Large intestine (tissue), 3 donors: ENCODE measurements around the gene TTR. TPM values are rescaled to one million over a fixed set of nuclear protein-coding genes. Genes with fewer than 3 reads are reported as not detected.

Experiments used
- DNase-seq, 2 donors: peaks; one replicate each; pipeline versions ENCODE4 v3.0.0 to v3.0.0-alpha.2; 2013
- H3K27ac ChIP-seq: one replicate; pipeline ENCODE4 v1.5.1; 2013; ENCODE audit warnings: low read length
- H3K27me3 ChIP-seq: 2 replicates; pipeline ENCODE4 v1.6.1; 2013; ENCODE audit warnings: low read length; ENCODE audit not compliant: control insufficient read depth, insufficient read depth
- H3K36me3 ChIP-seq: 2 replicates; pipeline ENCODE4 v1.6.1; 2013; ENCODE audit warnings: low read length; ENCODE audit not compliant: control insufficient read depth, insufficient read depth
- H3K4me1 ChIP-seq: one replicate; pipeline ENCODE4 v1.6.1; 2013; ENCODE audit warnings: low read length; ENCODE audit not compliant: control insufficient read depth, insufficient read depth
- H3K4me3 ChIP-seq: one replicate; pipeline ENCODE4 v1.5.1; 2013; ENCODE audit warnings: low read length
- H3K9me3 ChIP-seq: one replicate; pipeline ENCODE4 v1.6.1; 2013; ENCODE audit warnings: mild to moderate bottlenecking, low read depth, low read length, moderate library complexity; ENCODE audit not compliant: control insufficient read depth
- WGBS: methylation state at CpG from one replicate; pipeline ENCODE4 v1.1.5; 2013; ENCODE audit warnings: low lambda C conversion rate; ENCODE audit not compliant: insufficient coverage; 5-methylcytosine and 5-hydroxymethylcytosine counted together
- polyA plus RNA-seq: library from polyadenylated mRNA; unstranded; fragments of 120-200 nt; gene quantifications from one replicate; pipeline ENCODE4 v1.2.1, GENCODE V29; 2013

TTR gene
- polyA plus RNA-seq, 1 donor, result 761 TPM

DNA sequence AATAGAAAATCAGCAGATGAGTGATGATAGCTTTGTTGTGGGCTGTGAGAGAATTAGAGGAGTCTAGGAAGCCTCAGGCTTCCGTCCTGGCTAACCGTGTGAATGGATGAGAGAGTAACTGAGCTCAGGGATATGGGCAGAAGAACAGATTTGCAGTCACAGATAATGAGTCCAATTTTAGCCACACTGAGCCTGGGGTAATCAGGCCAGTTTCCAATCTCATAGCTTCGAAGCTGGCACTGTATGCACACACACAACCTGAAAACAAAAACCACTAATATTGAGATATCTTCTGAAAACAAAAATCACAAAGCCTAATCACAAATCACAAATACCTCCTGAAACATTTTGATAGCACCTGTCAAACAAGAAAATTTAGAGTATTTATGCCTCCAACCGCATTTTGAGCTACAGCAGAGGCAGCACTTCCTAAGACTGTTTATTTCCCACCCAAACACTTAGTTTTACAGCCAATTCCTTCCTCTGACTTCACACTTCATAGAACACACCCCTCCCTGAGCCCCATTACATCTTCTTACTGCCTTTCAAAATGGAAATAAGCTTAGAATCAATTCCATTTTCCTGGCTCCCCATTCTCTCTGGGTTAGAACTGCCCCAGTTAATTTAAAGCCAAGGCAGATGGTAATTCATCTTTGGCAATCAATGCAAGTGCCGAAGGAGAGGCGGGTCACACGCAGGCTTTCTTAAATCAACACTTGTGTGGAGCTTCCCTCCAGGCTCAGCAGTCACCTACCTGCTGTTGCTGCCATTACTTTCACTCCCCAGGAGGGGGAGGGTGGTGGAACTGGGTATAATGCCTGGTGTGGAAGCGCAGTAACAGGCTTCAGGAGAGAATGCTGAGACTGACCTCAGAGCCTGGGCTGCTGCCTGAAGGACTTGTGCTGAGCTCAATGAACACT lies 18.9 kb downstream of the TTR start:
- no CpG with 5 or more reads among the region's 8 CpGs for WGBS
- no peak overlapping the region for H3K27ac ChIP-seq

GRCh38 chr18:31611511-31611910 lies 19.8 kb downstream of the TTR start:
- DNase-seq, result no peak
- Histone ChIP-seq H3K36me3 (no peaks in the 10 kb centered on the region), H3K27me3 (no peaks in the 10 kb centered on the region), H3K4me1 (peaks cover 3% of the 10 kb centered on the region), H3K27ac (no peak overlapping the region), H3K9me3 (no peaks in the 10 kb centered on the region), H3K4me3 (no peak overlapping the region)
- WGBS, result no CpG with 5 or more reads among the region's 5 CpGs

More for the DNA sequence above, 18.9 kb downstream of the TTR start:
- peak; percentile 61 to 77 for DNase-seq
- no peaks in the 10 kb centered on the region for H3K36me3 ChIP-seq
- no peaks in the 10 kb centered on the region for H3K27me3 ChIP-seq
- H3K9me3 ChIP-seq, result no peaks in the 10 kb centered on the region
- H3K4me1 ChIP-seq, result peaks cover 3% of the 10 kb centered on the region
- no peak overlapping the region for H3K4me3 ChIP-seq

GRCh38 chr18:31612124-31612523 lies 20.4 kb downstream of the TTR start:
- no peak overlapping the region for H3K4me3 ChIP-seq
- peaks cover 6% of the 10 kb centered on the region for H3K4me1 ChIP-seq
- 71% methylated on average over 1 of the region's 6 CpGs for WGBS
- no peak overlapping the region for H3K27ac ChIP-seq
- H3K9me3 ChIP-seq, result no peaks in the 10 kb centered on the region
- no peaks in the 10 kb centered on the region for H3K36me3 ChIP-seq
- DNase-seq, result no peak
- H3K27me3 ChIP-seq, result no peaks in the 10 kb centered on the region

- H3K27me3 ChIP-seq, result no peaks in the 10 kb centered on the region
- DNase-seq, result no peak
- H3K36me3 ChIP-seq, result no peaks in the 10 kb centered on the region
- H3K27ac ChIP-seq, result no peak overlapping the region
- H3K9me3 ChIP-seq, result no peaks in the 10 kb centered on the region
- H3K4me3 ChIP-seq, result no peak overlapping the region
- WGBS, result 78% methylated on average over 2 of the region's 2 CpGs
- peaks cover 6% of the 10 kb centered on the region for H3K4me1 ChIP-seq
These were observed 22.4 kb downstream of the TTR start for GRCh38 chr18:31614044-31614443.

- H3K36me3 ChIP-seq, result no peaks in the 10 kb centered on the region
- no peaks in the 10 kb centered on the region for H3K9me3 ChIP-seq
- H3K4me1 ChIP-seq, result peaks cover 3% of the 10 kb centered on the region
- no peak overlapping the region for H3K27ac ChIP-seq
- H3K27me3 ChIP-seq, result no peaks in the 10 kb centered on the region
- no peak overlapping the region for H3K4me3 ChIP-seq
- 100% methylated on average over 1 of the region's 4 CpGs for WGBS
- DNase-seq, result no peak
These were observed 24.9 kb downstream of the TTR start for GRCh38 chr18:31616586-31616985.

GRCh38 chr18:31617031-31617717 lies 25.5 kb downstream of the TTR start:
- no peak overlapping the region for H3K4me3 ChIP-seq
- no peaks in the 10 kb centered on the region for H3K27me3 ChIP-seq
- no peak overlapping the region for H3K27ac ChIP-seq
- H3K9me3 ChIP-seq, result no peaks in the 10 kb centered on the region
- H3K36me3 ChIP-seq, result no peaks in the 10 kb centered on the region
- WGBS, result 27% methylated on average over 2 of the region's 5 CpGs
- peak in 1 of 2 donors; percentile 26 for DNase-seq
- peaks cover 3% of the 10 kb centered on the region for H3K4me1 ChIP-seq

GRCh38 chr18:31618801-31619200 lies 27.1 kb downstream of the TTR start:
- no peaks in the 10 kb centered on the region for H3K9me3 ChIP-seq
- H3K27me3 ChIP-seq, result no peaks in the 10 kb centered on the region
- no peak overlapping the region for H3K27ac ChIP-seq
- no peaks in the 10 kb centered on the region for H3K36me3 ChIP-seq
- no peak for DNase-seq
- H3K4me3 ChIP-seq, result no peak overlapping the region
- H3K4me1 ChIP-seq, result peaks cover 3% of the 10 kb centered on the region
- WGBS, result 88% methylated on average over 2 of the region's 5 CpGs

- Histone ChIP-seq H3K4me3 (no peak overlapping the region), H3K36me3 (no peaks in the 10 kb centered on the region), H3K27ac (no peak overlapping the region), H3K4me1 (peaks cover 3% of the 10 kb centered on the region), H3K27me3 (no peaks in the 10 kb centered on the region), H3K9me3 (no peaks in the 10 kb centered on the region)
- DNase-seq, result no peak
These were observed 27.6 kb downstream of the TTR start for GRCh38 chr18:31619291-31619690.

DNA sequence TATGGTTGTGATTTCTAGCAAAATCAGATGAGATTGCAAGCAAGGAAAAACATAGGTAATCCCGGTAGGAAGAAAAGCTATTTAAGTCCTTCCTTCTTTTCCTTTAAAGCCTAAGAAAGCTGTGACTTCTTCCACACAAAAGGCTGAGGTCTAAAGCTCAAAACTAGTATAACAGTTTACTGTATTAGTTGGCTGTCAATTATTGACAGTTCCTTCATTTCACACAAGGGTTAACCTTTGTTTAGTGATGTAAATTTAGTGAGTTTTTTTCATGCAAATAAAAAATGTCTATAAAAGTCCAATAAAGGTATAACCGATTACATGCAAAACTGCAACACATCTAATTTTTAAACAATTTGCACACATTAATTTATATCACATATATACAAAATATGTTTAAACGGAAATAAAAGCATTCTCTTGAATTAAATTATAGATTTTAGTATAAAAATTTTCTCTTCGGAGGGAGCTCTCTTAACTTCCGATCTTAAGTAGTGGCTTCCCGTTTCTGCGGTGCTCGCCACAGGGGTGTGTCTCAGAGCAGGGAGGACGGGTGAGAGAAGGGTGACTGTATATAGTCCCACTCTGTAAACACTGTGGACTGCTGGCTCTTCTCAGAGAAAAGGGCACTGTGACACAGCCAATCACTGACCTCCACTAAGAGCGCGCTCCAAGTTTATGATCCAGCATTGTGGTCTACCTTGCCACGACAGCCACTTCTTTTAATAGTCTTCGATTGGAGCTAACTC lies 33.4 kb downstream of the TTR start:
- WGBS, result 83% methylated on average over 4 of the region's 13 CpGs
- H3K27ac ChIP-seq, result no peak overlapping the region
- H3K9me3 ChIP-seq, result no peaks in the 10 kb centered on the region
- H3K4me3 ChIP-seq, result no peak overlapping the region
- DNase-seq, result no peak
- H3K27me3 ChIP-seq, result no peaks in the 10 kb centered on the region
- H3K4me1 ChIP-seq, result no peaks in the 10 kb centered on the region
- no peaks in the 10 kb centered on the region for H3K36me3 ChIP-seq

DNA sequence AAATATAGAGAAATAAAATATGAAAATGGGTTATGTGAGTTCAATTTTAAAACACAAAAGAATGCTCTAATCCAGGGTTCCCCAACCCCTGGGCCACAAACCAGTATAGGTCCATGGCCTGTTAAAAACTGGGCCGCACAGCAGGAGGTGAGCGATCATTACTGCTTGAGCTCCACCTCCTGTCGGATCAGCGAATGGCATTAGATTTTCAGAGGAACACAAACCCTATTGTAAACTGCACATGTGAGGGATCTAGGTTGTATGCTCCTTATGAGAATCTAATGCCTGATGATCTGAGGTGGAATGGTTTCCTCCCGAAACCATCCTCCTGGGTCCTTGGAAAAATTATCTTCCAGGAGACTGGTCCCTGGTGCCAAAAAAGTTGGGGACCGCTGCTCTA lies 34.7 kb downstream of the TTR start:
- no peak overlapping the region for H3K27ac ChIP-seq
- WGBS, result 100% methylated on average over 1 of the region's 6 CpGs
- H3K36me3 ChIP-seq, result peaks cover 4% of the 10 kb centered on the region
- no peaks in the 10 kb centered on the region for H3K27me3 ChIP-seq
- no peak for DNase-seq
- no peak overlapping the region for H3K4me3 ChIP-seq
- no peaks in the 10 kb centered on the region for H3K9me3 ChIP-seq
- H3K4me1 ChIP-seq, result no peaks in the 10 kb centered on the region
